Measurements from ENCODE around the gene GID4. TPM values are rescaled to one million over a fixed set of nuclear protein-coding genes. Genes with fewer than 3 reads are reported as not detected.

Gene GID4
- polyA plus RNA-seq, 3 donors, result 4.1 to 6.0 (median 4.4) TPM

- Histone ChIP-seq H3K36me3 (replicated peaks in 1 of 2; ENCODE audit: control insufficient read depth in 1 of 2, insufficient read depth in 2 of 2, low read length in 2 of 2) (peaks cover 78 to 93% of the 10 kb centered on the region in 2 donors), H2AFZ (ENCODE audit: insufficient read depth, low read depth, low read length, poor library complexity, severe bottlenecking) (no peak overlapping the region), H3K4me1 (ENCODE audit: control insufficient read depth in 1 of 2, insufficient read depth in 2 of 2, low read length in 2 of 2) (peaks cover 4 to 11% of the 10 kb centered on the region in 2 donors), H3K4me2 (replicated peaks; ENCODE audit: extremely low read depth, low read length, poor library complexity, severe bottlenecking) (no peak overlapping the region), H3K9ac (ENCODE audit: insufficient read depth, low read length, poor library complexity, severe bottlenecking) (no peak overlapping the region), H3K79me2 (ENCODE audit: insufficient read depth, low read length) (no peaks in the 10 kb centered on the region), H3K4me3 (replicated peaks in 1 of 3; ENCODE audit: low read depth in 2 of 3, low read length in 3 of 3) (no peak overlapping the region), H4K20me1 (ENCODE audit: insufficient read depth, low read length) (peaks cover 10% of the 10 kb centered on the region), H3K27me3 (ENCODE audit: control insufficient read depth in 2 of 2, insufficient read depth in 2 of 2, low read length in 2 of 2) (no peaks in the 10 kb centered on the region), H3K9me3 (replicated peaks in 1 of 2; ENCODE audit: control insufficient read depth in 1 of 2, insufficient read depth in 1 of 2, low read length in 2 of 2) (no peaks in the 10 kb centered on the region), H3K27ac (ENCODE audit: low read depth in 1 of 2, low read length in 2 of 2) (no peak overlapping the region)
- Mint-ChIP-seq H3K27me3 (ENCODE audit: low read depth in 3 of 3) (no peaks in the 10 kb centered on the region), H3K36me3 (peaks cover 71 to 85% of the 10 kb centered on the region in 2 donors), H3K27ac (no peak overlapping the region), H3K4me3 (no peak overlapping the region), H3K4me1 (peaks cover 11% of the 10 kb centered on the region), H3K9me3 (no peaks in the 10 kb centered on the region)
- TF ChIP-seq CTCF (IDR thresholded peaks at IDR 0.05), result no peak
- no peak for DNase-seq
- 86% methylated on average over 9 of the region's 9 CpGs for WGBS (ENCODE audit: insufficient coverage)
- intact Hi-C loops (cut with micrococcal nuclease), result no loop called here
Measured at GRCh38 chr17:18101828-18102227, 62.6 kb downstream of the GID4 start.

- H3K27ac Mint-ChIP-seq, result peak overlapping the region in 2 of 7 donors; percentile 54 to 66
- no peak overlapping the region for H3K27ac ChIP-seq (ENCODE audit: low read depth in 1 of 2, low read length in 2 of 2)
- intact Hi-C loops (cut with micrococcal nuclease), result no loop called here
- H3K9me3 Mint-ChIP-seq, result no peaks in the 10 kb centered on the region
- no peak overlapping the region for H3K4me3 ChIP-seq (replicated peaks in 1 of 3; ENCODE audit: low read depth in 2 of 3, low read length in 3 of 3)
- H3K36me3 ChIP-seq (replicated peaks in 1 of 2; ENCODE audit: control insufficient read depth in 1 of 2, insufficient read depth in 2 of 2, low read length in 2 of 2), result peaks cover 78 to 93% of the 10 kb centered on the region in 2 donors
- no peaks in the 10 kb centered on the region for H3K27me3 Mint-ChIP-seq (ENCODE audit: low read depth in 3 of 3)
- no peaks in the 10 kb centered on the region for H3K79me2 ChIP-seq (ENCODE audit: insufficient read depth, low read length)
- no peak for TF ChIP-seq CTCF (IDR thresholded peaks at IDR 0.05)
- H3K4me1 ChIP-seq (ENCODE audit: control insufficient read depth in 1 of 2, insufficient read depth in 2 of 2, low read length in 2 of 2), result peaks cover 4 to 11% of the 10 kb centered on the region in 2 donors
- H3K9ac ChIP-seq (ENCODE audit: insufficient read depth, low read length, poor library complexity, severe bottlenecking), result no peak overlapping the region
- H3K4me1 Mint-ChIP-seq, result peaks cover 11% of the 10 kb centered on the region
- H3K4me3 Mint-ChIP-seq, result no peak overlapping the region
- H3K36me3 Mint-ChIP-seq, result peaks cover 68 to 83% of the 10 kb centered on the region in 2 donors
- 40% methylated on average over 3 of the region's 3 CpGs for WGBS (ENCODE audit: insufficient coverage)
- no peak overlapping the region for H3K4me2 ChIP-seq (replicated peaks; ENCODE audit: extremely low read depth, low read length, poor library complexity, severe bottlenecking)
- DNase-seq, result no peak
- H4K20me1 ChIP-seq (ENCODE audit: insufficient read depth, low read length), result peaks cover 5% of the 10 kb centered on the region
- no peaks in the 10 kb centered on the region for H3K27me3 ChIP-seq (ENCODE audit: control insufficient read depth in 2 of 2, insufficient read depth in 2 of 2, low read length in 2 of 2)
- no peak overlapping the region for H2AFZ ChIP-seq (ENCODE audit: insufficient read depth, low read depth, low read length, poor library complexity, severe bottlenecking)
- no peaks in the 10 kb centered on the region for H3K9me3 ChIP-seq (replicated peaks in 1 of 2; ENCODE audit: control insufficient read depth in 1 of 2, insufficient read depth in 1 of 2, low read length in 2 of 2)
Measured at GRCh38 chr17:18102640-18103039, 63.4 kb downstream of the GID4 start.
